KMS-11 (cell line): ENCODE data around the gene ATP1A1.

ENCODE experiments used
- H2AFZ ChIP-seq: fragments of 200-600 bp; sonication (generic); 2 replicates; pipeline ENCODE4 v1.6.1; 2016; ENCODE audit warnings: antibody characterized with exemption, mixed run types, low read depth
- H3K27ac ChIP-seq: fragments of 200-600 bp; sonication (generic); 2 replicates; pipeline ENCODE4 v1.6.1; 2016; ENCODE audit warnings: mild to moderate bottlenecking, mixed run types
- H3K27me3 ChIP-seq: fragments of 200-600 bp; sonication (generic); 2 replicates; pipeline ENCODE4 v1.6.1; 2017; ENCODE audit warnings: mild to moderate bottlenecking, low read depth, mixed run types, moderate library complexity; ENCODE audit not compliant: insufficient read depth
- H3K36me3 ChIP-seq: fragments of 200-600 bp; sonication (generic); 2 replicates; pipeline ENCODE4 v1.6.1; 2017; ENCODE audit warnings: mild to moderate bottlenecking, mixed run types; ENCODE audit not compliant: insufficient read depth
- H3K4me1 ChIP-seq: fragments of 200-600 bp; sonication (generic); 2 replicates; pipeline ENCODE4 v1.6.1; 2016; ENCODE audit warnings: mild to moderate bottlenecking, low read depth, mixed run types; ENCODE audit not compliant: poor library complexity, severe bottlenecking
- H3K4me2 ChIP-seq: fragments of 200-600 bp; sonication (generic); 2 replicates; pipeline ENCODE4 v1.7.0; 2016; ENCODE audit warnings: mild to moderate bottlenecking, mixed run types
- H3K4me3 ChIP-seq: fragments of 200-600 bp; sonication (generic); IDR thresholded peaks from 2 replicates; pipeline ENCODE4 v1.6.1; 2017; ENCODE audit warnings: low read depth, low read length, mixed read lengths; ENCODE audit not compliant: insufficient read depth
- H3K79me2 ChIP-seq: fragments of 200-600 bp; sonication (generic); 2 replicates; pipeline ENCODE4 v1.6.1; 2016; ENCODE audit warnings: low read depth, mixed run types; ENCODE audit not compliant: insufficient read depth
- H3K9ac ChIP-seq: fragments of 200-600 bp; sonication (generic); 2 replicates; pipeline ENCODE4 v1.6.1; 2016; ENCODE audit warnings: mild to moderate bottlenecking, mixed run types
- H4K20me1 ChIP-seq: fragments of 200-600 bp; sonication (generic); 2 replicates; pipeline ENCODE4 v1.6.1; 2016; ENCODE audit warnings: mild to moderate bottlenecking, mixed run types; ENCODE audit not compliant: insufficient read depth
- CTCF ChIP-seq: fragments of 200-600 bp; sonication (generic); conservative IDR thresholded peaks from 2 replicates; pipeline ENCODE4 v1.6.1; 2017; ENCODE audit warnings: low read depth, mild to moderate bottlenecking, antibody characterized with exemption, low read length, moderate library complexity, mixed read lengths

The ATP1A1 gene

GRCh38 chr1:116402333-116402732 lies 29.3 kb downstream of the ATP1A1 start:
- Histone ChIP-seq H3K27me3 (no peaks in the 10 kb centered on the region), H3K27ac (peak overlapping the region; percentile 11; the same call in 1 of the 2 replicates)
- TF ChIP-seq CTCF: no peak

GRCh38 chr1:116403496-116404136 lies 30.6 kb downstream of the ATP1A1 start:
- Histone ChIP-seq H3K9ac (no peak overlapping the region), H3K4me3 (no peak overlapping the region), H3K27ac (no peak overlapping the region), H3K27me3 (no peaks in the 10 kb centered on the region), H3K36me3 (peaks cover 21% of the 10 kb centered on the region; the same call in 1 of the 2 replicates), H2AFZ (no peak overlapping the region), H3K79me2 (peaks cover 10% of the 10 kb centered on the region; the same call in 1 of the 2 replicates), H4K20me1 (no peaks in the 10 kb centered on the region), H3K4me2 (no peak overlapping the region), H3K4me1 (peaks cover 5% of the 10 kb centered on the region)
- TF ChIP-seq CTCF: no peak

More at GRCh38 chr1:116402333-116402732, 29.3 kb downstream of the ATP1A1 start:
- Histone ChIP-seq H3K4me2 (no peak overlapping the region), H3K79me2 (peaks cover 10% of the 10 kb centered on the region; the same call in 1 of the 2 replicates), H3K36me3 (peaks cover 28% of the 10 kb centered on the region; the same call in 1 of the 2 replicates), H3K9ac (no peak overlapping the region), H3K4me1 (peaks cover 6% of the 10 kb centered on the region), H2AFZ (no peak overlapping the region), H3K4me3 (no peak overlapping the region), H4K20me1 (no peaks in the 10 kb centered on the region)

- H4K20me1 ChIP-seq: no peaks in the 10 kb centered on the region
- no peaks in the 10 kb centered on the region for H3K27me3 ChIP-seq
- peaks cover 5% of the 10 kb centered on the region; the same call in 1 of the 2 replicates for H3K79me2 ChIP-seq
- no peaks in the 10 kb centered on the region for H3K4me1 ChIP-seq
- TF ChIP-seq CTCF: no peak
- no peak overlapping the region for H2AFZ ChIP-seq
- no peak overlapping the region for H3K9ac ChIP-seq
- H3K4me2 ChIP-seq: no peak overlapping the region
- no peak overlapping the region for H3K4me3 ChIP-seq
- peaks cover 13% of the 10 kb centered on the region; the same call in 1 of the 2 replicates for H3K36me3 ChIP-seq
- no peak overlapping the region; the same call in 1 of the 2 replicates for H3K27ac ChIP-seq
These were observed 31.7 kb downstream of the ATP1A1 start for GRCh38 chr1:116404699-116405098.

- TF ChIP-seq CTCF: no peak
- Histone ChIP-seq H3K79me2 (no peaks in the 10 kb centered on the region), H3K27me3 (no peaks in the 10 kb centered on the region), H3K9ac (no peak overlapping the region), H3K27ac (no peak overlapping the region; the same call in 1 of the 2 replicates), H2AFZ (no peak overlapping the region), H3K36me3 (peaks cover 13% of the 10 kb centered on the region; the same call in 1 of the 2 replicates), H4K20me1 (no peaks in the 10 kb centered on the region), H3K4me3 (no peak overlapping the region), H3K4me1 (no peaks in the 10 kb centered on the region), H3K4me2 (no peak overlapping the region)
These were observed 32.4 kb downstream of the ATP1A1 start for GRCh38 chr1:116405241-116406135.
